Activated CD4-positive, alpha-beta memory T cell treated with anti-CD3 and anti-CD28 coated beads, Interleukin-2, amount 10 ng/mL, durations not matched to agents 7 days and 5 days (primary cell): ENCODE results near the gene IQCC. TPM values are rescaled to one million over a fixed set of nuclear protein-coding genes. Genes with fewer than 3 reads are reported as not detected.

Experiments used
- CTCF ChIA-PET: fragments of 350-600 bp; sonication (Branson Sonifier 250); formaldehyde crosslinking; loops from one replicate; lab custom pipeline; 2021; ENCODE audit warnings: antibody characterized with exemption, inconsistent platforms; lab: Charles Lee
- POLR2A ChIA-PET: fragments of 350-600 bp; sonication (Branson Sonifier 250); formaldehyde crosslinking; loops from one replicate; lab custom pipeline; 2021; ENCODE audit warnings: antibody characterized with exemption; lab: Charles Lee
- DNase-seq: peaks from one replicate; pipeline ENCODE4 v3.0.0-alpha.2; 2020
- H3K27ac Mint-ChIP-seq: one replicate; pipeline ENCODE4 v1.8.0; 2021; ENCODE audit warnings: mild to moderate bottlenecking, mixed read lengths
- H3K27me3 Mint-ChIP-seq: one replicate; pipeline ENCODE4 v1.8.0; 2021; ENCODE audit warnings: mixed read lengths
- H3K36me3 Mint-ChIP-seq: one replicate; pipeline ENCODE4 v1.8.0; 2021; ENCODE audit warnings: low read depth, mixed read lengths
- H3K4me1 Mint-ChIP-seq: one replicate; pipeline ENCODE4 v1.8.0; 2021; ENCODE audit warnings: mixed read lengths
- H3K4me3 Mint-ChIP-seq: one replicate; pipeline ENCODE4 v1.8.0; 2021; ENCODE audit warnings: mild to moderate bottlenecking, mixed read lengths
- H3K9me3 Mint-ChIP-seq: one replicate; pipeline ENCODE4 v1.8.0; 2021; ENCODE audit warnings: mixed read lengths
- total RNA-seq, 2 experiments: library from RNA; stranded (reverse); gene quantifications; one replicate each; pipeline ENCODE4 v1.2.3, GENCODE V29; 2021

Gene IQCC
- total RNA-seq, 2 experiments from 2014 or later, result 3.7 to 3.8 TPM

GRCh38 chr1:32181065-32181464 is 24.4 kb upstream of the IQCC start:
- CTCF ChIA-PET, result interaction anchor here (1.3 to 3.5 kb wide), 4 partner anchors 35 to 73 kb away, joined by 6 to 15 read pairs (median 12); partner anchors contain the start of gene KPNA6
- Mint-ChIP-seq H3K4me1 (peaks cover 54% of the 10 kb centered on the region), H3K36me3 (peaks cover 52% of the 10 kb centered on the region), H3K27me3 (no peaks in the 10 kb centered on the region), H3K9me3 (no peaks in the 10 kb centered on the region), H3K27ac (peak overlapping the region; percentile 88), H3K4me3 (peak overlapping the region; percentile 88)
- POLR2A ChIA-PET, result interaction anchor here (1.0 to 8.1 kb wide), 12 partner anchors 16 to 637 kb away, joined by 3 to 109 read pairs (median 10); partner anchors contain the start of genes CCDC28B, IQCC, KPNA6 and LCK
- no peak for DNase-seq

- peaks cover 59% of the 10 kb centered on the region for H3K4me1 Mint-ChIP-seq
- no peaks in the 10 kb centered on the region for H3K27me3 Mint-ChIP-seq
- peaks cover 57% of the 10 kb centered on the region for H3K36me3 Mint-ChIP-seq
Measured at GRCh38 chr1:32181563-32181962, 23.9 kb upstream of the IQCC start.

GRCh38 chr1:32182060-32182459 is 23.4 kb upstream of the IQCC start:
- Mint-ChIP-seq H3K36me3 (peaks cover 62% of the 10 kb centered on the region), H3K4me1 (peaks cover 61% of the 10 kb centered on the region), H3K27ac (peak overlapping the region; percentile 88), H3K27me3 (no peaks in the 10 kb centered on the region), H3K4me3 (peak overlapping the region; percentile 88), H3K9me3 (no peaks in the 10 kb centered on the region)
- DNase-seq, result no peak
- ChIA-PET CTCF (interaction anchor here (0.8 to 3.5 kb wide), 2 partner anchors 66 to 74 kb away, joined by 3 to 15 read pairs; partner anchors contain the start of gene KPNA6), POLR2A (interaction anchor here (1.1 to 8.1 kb wide), 4 partner anchors 15 to 109 kb away, joined by 3 to 109 read pairs (median 15); partner anchors contain the start of genes CCDC28B and LCK)

More at GRCh38 chr1:32181563-32181962, 23.9 kb upstream of the IQCC start:
- POLR2A ChIA-PET, result interaction anchor here (1.1 to 8.1 kb wide), 7 partner anchors 16 to 171 kb away, joined by 3 to 109 read pairs (median 19); partner anchors contain the start of genes CCDC28B, KPNA6, LCK and TMEM39B
- CTCF ChIA-PET, result interaction anchor here (0.8 to 3.5 kb wide), 3 partner anchors 67 to 73 kb away, joined by 3 to 15 read pairs (median 9); partner anchors contain the start of gene KPNA6
- Mint-ChIP-seq H3K4me3 (peak overlapping the region; percentile 88), H3K9me3 (no peaks in the 10 kb centered on the region), H3K27ac (peak overlapping the region; percentile 88)
- DNase-seq, result no peak

GRCh38 chr1:32184650-32185049 is 20.8 kb upstream of the IQCC start:
- Mint-ChIP-seq H3K9me3 (no peaks in the 10 kb centered on the region), H3K4me3 (no peak overlapping the region), H3K36me3 (peaks cover 83% of the 10 kb centered on the region), H3K4me1 (peaks cover 58% of the 10 kb centered on the region), H3K27ac (no peak overlapping the region), H3K27me3 (no peaks in the 10 kb centered on the region)
- ChIA-PET CTCF (interaction anchor here (0.5 kb wide), 1 partner anchor 112 kb away, joined by 3 read pairs; the partner anchor contains the start of gene TMEM39B), POLR2A (interaction anchor here (1.5 to 8.1 kb wide), 2 partner anchors 13 to 171 kb away, joined by 3 to 109 read pairs; partner anchors contain the start of genes CCDC28B and KHDRBS1)
- no peak for DNase-seq

- Mint-ChIP-seq H3K9me3 (no peaks in the 10 kb centered on the region), H3K4me1 (peaks cover 52% of the 10 kb centered on the region), H3K4me3 (peak overlapping the region; percentile 38), H3K27me3 (no peaks in the 10 kb centered on the region), H3K27ac (peak overlapping the region; percentile 86), H3K36me3 (peaks cover 84% of the 10 kb centered on the region)
- CTCF ChIA-PET, result interaction anchor here (0.6 kb wide), 1 partner anchor 33 kb away, joined by 3 read pairs; no protein-coding TSS in a partner anchor
- no peak for DNase-seq
- POLR2A ChIA-PET, result interaction anchor here (0.7 kb wide), 1 partner anchor 9 kb away, joined by 6 read pairs; no protein-coding TSS in a partner anchor
Measured at GRCh38 chr1:32186077-32186476, 19.4 kb upstream of the IQCC start.

GRCh38 chr1:32186491-32186890 is 19.0 kb upstream of the IQCC start:
- Mint-ChIP-seq H3K9me3 (no peaks in the 10 kb centered on the region), H3K4me1 (peaks cover 51% of the 10 kb centered on the region), H3K27me3 (no peaks in the 10 kb centered on the region), H3K27ac (peak overlapping the region; percentile 86), H3K36me3 (peaks cover 84% of the 10 kb centered on the region), H3K4me3 (peak overlapping the region; percentile 38)
- ChIA-PET POLR2A (interaction anchor here (0.7 kb wide), 1 partner anchor 9 kb away, joined by 6 read pairs; no protein-coding TSS in a partner anchor), CTCF (interaction anchor here (0.6 kb wide), 1 partner anchor 32 kb away, joined by 3 read pairs; no protein-coding TSS in a partner anchor)
- DNase-seq, result no peak

GRCh38 chr1:32187850-32188249 is 17.6 kb upstream of the IQCC start:
- Mint-ChIP-seq H3K36me3 (peaks cover 84% of the 10 kb centered on the region), H3K27ac (no peak overlapping the region), H3K9me3 (no peaks in the 10 kb centered on the region), H3K4me1 (peaks cover 46% of the 10 kb centered on the region), H3K27me3 (no peaks in the 10 kb centered on the region), H3K4me3 (no peak overlapping the region)
- no peak for DNase-seq
- POLR2A ChIA-PET, result interaction anchor here (0.7 kb wide), 1 partner anchor 13 kb away, joined by 3 read pairs; no protein-coding TSS in a partner anchor
- CTCF ChIA-PET, result no interaction called here

- Mint-ChIP-seq H3K4me3 (no peak overlapping the region), H3K27me3 (no peaks in the 10 kb centered on the region), H3K36me3 (peaks cover 92% of the 10 kb centered on the region), H3K4me1 (peaks cover 55% of the 10 kb centered on the region), H3K9me3 (no peaks in the 10 kb centered on the region), H3K27ac (no peak overlapping the region)
- DNase-seq, result no peak
- CTCF ChIA-PET, result interaction anchor here (2.3 kb wide), 1 partner anchor 24 kb away, joined by 10 read pairs; no protein-coding TSS in a partner anchor
- POLR2A ChIA-PET, result interaction anchor here (2.5 to 12.3 kb wide), 3 partner anchors 11 to 23 kb away, joined by 5 to 109 read pairs (median 46); partner anchors contain the start of genes DCDC2B, IQCC and TXLNA
Measured at GRCh38 chr1:32192220-32192948, 13.1 kb upstream of the IQCC start.

- Mint-ChIP-seq H3K4me3 (no peak overlapping the region), H3K27ac (no peak overlapping the region), H3K36me3 (peaks cover 82% of the 10 kb centered on the region), H3K9me3 (no peaks in the 10 kb centered on the region), H3K27me3 (no peaks in the 10 kb centered on the region), H3K4me1 (peaks cover 70% of the 10 kb centered on the region)
- no peak for DNase-seq
- CTCF ChIA-PET, result interaction anchor here (1.3 to 1.6 kb wide), 2 partner anchors 11 to 86 kb away, joined by 3 to 4 read pairs; partner anchors contain the start of gene KPNA6
- POLR2A ChIA-PET, result interaction anchor here (0.6 to 12.3 kb wide), 6 partner anchors 9 to 142 kb away, joined by 3 to 109 read pairs (median 5); partner anchors contain the start of genes DCDC2B, IQCC and TXLNA
Measured at GRCh38 chr1:32194984-32195383, 10.5 kb upstream of the IQCC start.

GRCh38 chr1:32195531-32195930 is 9.9 kb upstream of the IQCC start:
- Mint-ChIP-seq H3K36me3 (peaks cover 77% of the 10 kb centered on the region), H3K4me3 (no peak overlapping the region), H3K4me1 (peaks cover 75% of the 10 kb centered on the region), H3K9me3 (no peaks in the 10 kb centered on the region), H3K27ac (no peak overlapping the region), H3K27me3 (no peaks in the 10 kb centered on the region)
- no peak for DNase-seq
- ChIA-PET POLR2A (interaction anchor here (0.7 to 12.3 kb wide), 7 partner anchors 9 to 140 kb away, joined by 3 to 109 read pairs (median 4); partner anchors contain the start of genes DCDC2B, IQCC, MARCKSL1 and TXLNA), CTCF (interaction anchor here (1.3 to 1.6 kb wide), 2 partner anchors 11 to 87 kb away, joined by 3 to 4 read pairs; partner anchors contain the start of gene KPNA6)

- Mint-ChIP-seq H3K9me3 (no peaks in the 10 kb centered on the region), H3K27ac (peak overlapping the region; percentile 63), H3K4me1 (peaks cover 77% of the 10 kb centered on the region), H3K4me3 (no peak overlapping the region), H3K36me3 (peaks cover 73% of the 10 kb centered on the region), H3K27me3 (no peaks in the 10 kb centered on the region)
- ChIA-PET POLR2A (interaction anchor here (0.6 to 12.3 kb wide), 12 partner anchors 11 to 141 kb away, joined by 3 to 109 read pairs (median 3); partner anchors contain the start of genes DCDC2B, IQCC, KPNA6 and MARCKSL1), CTCF (interaction anchor here (0.9 to 1.3 kb wide), 2 partner anchors 10 to 19 kb away, joined by 3 to 4 read pairs; no protein-coding TSS in a partner anchor)
- peak; percentile 44 for DNase-seq
Measured at GRCh38 chr1:32195972-32196823, 9.3 kb upstream of the IQCC start.
